NCI-H187 treated with DMSO at 0.1 percent for 48 hours (cell line): ENCODE results near the gene CCP110.
"Not testable (repeated sequence)": the region's sequence is repeated elsewhere in the genome, so short reads cannot be mapped to it uniquely, and the experiment has no call there.

ENCODE experiments used
- DNase-seq: peaks from one replicate; lab custom pipeline; 2025; lab: John Stamatoyannopoulos, UW

CCP110 gene

DNA sequence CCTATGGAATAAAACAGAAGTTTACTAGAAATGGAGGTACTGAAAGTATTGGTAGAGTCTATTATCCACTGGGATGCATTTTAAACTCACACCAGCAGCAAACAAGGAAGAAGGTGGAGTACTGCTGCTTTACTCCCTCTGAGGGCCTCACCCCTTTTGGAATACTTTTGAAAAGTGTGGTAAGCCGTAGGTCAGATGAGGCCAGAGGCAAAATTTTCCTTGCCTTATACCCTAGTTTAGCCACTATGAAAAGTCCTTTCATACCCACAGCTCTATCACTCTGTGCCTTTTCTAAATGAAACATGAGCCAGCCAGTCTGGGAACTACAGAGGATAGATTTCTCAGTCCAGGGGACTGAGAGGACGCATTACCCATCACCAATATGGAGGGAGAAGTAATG is 15.9 kb upstream of the CCP110 start:
- DNase-seq = no peak

GRCh38 chr16:19512297-19512696 is 11.4 kb upstream of the CCP110 start:
- no peak for DNase-seq

GRCh38 chr16:19513377-19514053 is 10.2 kb upstream of the CCP110 start:
- no peak for DNase-seq

DNA sequence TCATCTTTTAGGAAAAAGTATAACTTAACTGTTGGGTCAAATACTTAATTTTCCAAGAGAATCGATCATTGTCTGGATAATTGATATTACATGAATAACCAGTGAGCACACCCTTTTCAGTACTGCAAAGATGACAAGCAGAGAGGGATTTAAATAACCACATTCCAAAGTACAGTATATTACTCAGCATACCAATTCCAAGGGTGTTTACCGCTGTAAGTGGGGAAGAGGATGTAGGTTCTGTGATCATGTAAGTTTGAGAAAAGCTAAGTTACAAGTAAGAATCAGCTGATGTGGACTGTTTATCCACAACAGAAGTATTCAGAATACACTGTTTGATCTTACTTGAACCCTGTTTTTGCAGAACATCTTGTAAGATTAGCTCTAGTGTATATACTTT is 8.0 kb upstream of the CCP110 start:
- DNase-seq = no peak

DNA sequence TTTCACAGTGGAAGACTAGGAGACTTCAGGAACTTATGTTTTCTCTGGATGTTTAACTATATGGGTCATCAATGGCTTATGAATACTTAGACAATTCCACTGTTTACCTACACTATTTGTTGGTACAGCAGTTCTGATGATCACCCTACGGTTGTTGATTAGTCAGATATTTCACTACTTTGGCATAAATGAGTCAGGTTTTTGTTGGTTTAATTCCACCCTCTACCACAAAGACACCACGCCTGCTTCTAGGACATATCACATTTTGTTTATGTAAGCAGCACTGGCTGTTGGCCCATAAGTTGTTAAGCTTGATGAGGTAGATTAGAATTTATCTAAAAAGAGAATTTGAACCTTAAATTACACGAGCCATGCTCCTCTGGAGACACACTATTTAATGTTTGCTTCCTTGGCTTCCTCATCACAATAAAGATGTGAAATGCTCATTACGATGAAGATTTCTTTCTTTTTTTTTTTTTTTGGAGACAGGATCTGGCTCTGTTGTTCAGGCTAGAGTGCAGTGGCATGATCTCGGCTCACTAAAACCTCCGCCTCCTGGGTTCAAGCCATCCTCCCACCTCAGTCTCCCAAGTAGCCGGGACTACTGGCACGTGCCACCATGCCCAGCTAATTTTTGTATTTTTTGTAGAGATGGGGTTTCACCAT is 6.2 kb upstream of the CCP110 start:
- no peak for DNase-seq

GRCh38 chr16:19518388-19518787 is 5.4 kb upstream of the CCP110 start:
- DNase-seq = no peak

GRCh38 chr16:19520861-19521331 is 2.8 kb upstream of the CCP110 start:
- no peak for DNase-seq

GRCh38 chr16:19521471-19522396 is 2.0 kb upstream of the CCP110 start, which contains the start of gene GDE1:
Gene GDE1 (minus strand): TSS chr16:19522098. CDS start chr16:19521964, 134 bp downstream.
- peak; percentile 60 for DNase-seq

GRCh38 chr16:19522397-19522732 is 1.4 kb upstream of the CCP110 start:
- DNase-seq = no peak

DNA sequence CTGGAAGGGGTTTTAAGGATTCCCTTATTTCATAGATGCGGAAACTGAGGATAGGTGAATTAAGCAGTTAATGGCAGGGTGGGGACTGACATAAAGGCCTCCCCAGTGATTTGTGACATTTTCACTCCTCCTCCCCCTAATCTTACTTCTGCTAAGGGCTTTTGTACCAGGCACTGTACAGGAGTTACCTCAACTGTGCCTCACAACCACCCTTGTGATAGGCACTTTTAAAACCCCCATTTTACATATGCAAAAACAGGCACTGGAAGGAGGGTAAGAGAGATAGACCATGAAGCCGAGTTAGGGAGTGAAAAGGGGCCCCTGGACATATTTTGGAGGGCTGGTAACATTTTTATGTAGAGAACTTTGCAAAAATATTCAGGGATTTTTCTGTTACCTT is 982 bp upstream of the CCP110 start:
- no peak for DNase-seq

GRCh38 chr16:19523184-19523558 is 571 bp upstream of the CCP110 start:
- no peak for DNase-seq

DNA sequence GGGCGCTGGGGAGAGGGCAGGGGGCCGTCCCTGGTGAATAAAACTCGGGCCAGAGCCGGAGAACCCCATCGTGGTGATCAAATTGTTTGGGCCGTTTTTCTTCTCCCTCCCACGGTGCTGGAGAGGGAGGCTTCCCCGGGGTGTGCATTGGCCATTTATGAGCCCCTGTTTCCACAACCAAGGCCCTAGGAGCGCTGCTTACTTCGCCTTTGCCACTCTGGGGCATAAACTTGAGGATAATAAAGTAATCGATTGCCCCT is 544 bp downstream of the CCP110 start:
- no peak for DNase-seq

DNA sequence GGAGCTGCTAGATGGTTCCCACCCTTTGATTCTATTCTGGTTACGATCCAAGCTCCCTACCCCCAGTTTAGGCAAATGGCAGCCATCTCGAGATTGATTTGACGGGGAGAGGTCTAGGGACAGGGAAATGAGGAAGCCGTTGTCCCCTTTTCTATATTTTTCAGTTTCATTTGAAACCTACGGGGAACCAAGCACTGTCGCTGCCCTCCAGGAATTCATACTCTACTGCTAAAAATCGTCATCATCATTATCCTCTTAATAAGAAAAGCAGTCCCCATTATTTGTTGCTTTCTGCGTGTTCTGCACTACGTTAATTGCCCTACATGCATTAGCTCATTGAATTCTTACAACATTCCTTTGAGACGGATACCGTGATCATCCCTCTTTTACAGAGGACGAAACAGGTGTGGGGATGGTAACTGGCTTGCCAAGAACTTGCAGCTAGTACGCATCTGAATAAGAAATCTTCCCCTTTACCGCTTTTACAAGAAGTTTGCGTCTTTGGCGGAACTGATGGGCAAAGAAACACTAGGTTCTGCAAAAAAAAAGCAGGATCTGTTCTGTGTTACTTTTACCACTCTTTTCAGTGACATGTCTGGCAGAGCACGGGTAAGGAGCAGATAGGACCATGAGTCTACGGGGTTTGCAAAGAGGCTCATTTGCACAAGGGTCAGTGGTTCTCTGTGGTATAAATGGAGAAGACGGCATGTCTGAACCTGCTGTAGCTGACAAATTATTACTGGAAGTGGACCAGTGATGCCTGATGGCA is 1.1 kb downstream of the CCP110 start:
- no peak for DNase-seq

GRCh38 chr16:19525385-19525723 is 1.6 kb downstream of the CCP110 start:
- no peak for DNase-seq

GRCh38 chr16:19527161-19527560 is 3.4 kb downstream of the CCP110 start:
- DNase-seq = no peak

DNA sequence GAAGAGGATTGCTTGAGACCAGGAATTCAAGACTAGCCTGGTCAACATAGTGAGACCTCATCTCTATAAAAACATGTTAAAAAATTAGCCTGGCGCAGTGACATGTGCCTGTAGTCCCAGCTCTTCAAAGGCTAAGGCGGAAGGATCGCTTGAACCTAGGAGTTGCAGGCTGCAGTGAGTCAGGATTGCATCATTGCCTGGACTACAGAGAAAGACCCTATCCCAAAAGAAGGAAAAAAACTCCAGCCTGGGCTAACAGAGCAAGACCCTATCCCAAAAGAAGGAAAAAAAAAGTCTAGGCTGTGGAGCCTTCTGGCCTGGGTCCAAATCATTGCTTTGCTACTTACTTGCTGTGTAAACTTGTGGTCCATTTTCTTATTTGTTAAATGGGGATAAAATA is 4.9 kb downstream of the CCP110 start:
- no peak for DNase-seq

GRCh38 chr16:19532601-19533000 is 8.9 kb downstream of the CCP110 start:
- no peak for DNase-seq

GRCh38 chr16:19540241-19540970 is 16.7 kb downstream of the CCP110 start:
- DNase-seq = no peak

DNA sequence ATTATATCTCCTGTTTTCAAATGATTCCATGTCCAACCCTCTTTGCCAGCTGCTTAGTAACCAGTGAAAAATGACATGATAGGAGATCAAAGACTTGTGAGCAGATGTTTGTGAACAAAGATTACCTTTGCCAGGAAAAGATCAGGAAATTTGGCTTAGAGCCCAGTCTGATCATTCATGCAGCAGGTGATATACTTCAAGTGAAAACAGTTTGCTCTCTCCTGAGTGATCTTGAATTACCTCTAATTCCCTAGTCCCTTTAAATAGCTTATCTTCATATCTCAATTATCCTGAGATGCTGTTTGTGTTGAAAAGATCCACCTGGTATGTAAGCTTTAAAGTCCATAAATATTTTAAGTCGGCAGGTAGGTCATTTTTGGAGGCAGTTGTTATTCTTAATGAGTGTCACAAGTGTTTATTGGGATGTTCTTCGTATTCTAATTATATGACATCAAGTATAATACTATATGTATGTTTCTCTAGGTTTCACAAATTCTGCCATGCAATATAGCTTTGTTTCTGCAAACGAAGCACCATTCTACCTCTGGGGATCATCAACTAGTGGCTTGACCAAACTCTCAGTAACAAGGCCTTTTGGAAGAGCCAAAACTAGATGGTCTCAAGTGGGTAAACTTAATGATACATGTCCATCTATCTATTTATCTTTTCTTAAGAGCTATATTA is 18.5 kb downstream of the CCP110 start:
- DNase-seq = peak; percentile 40

DNA sequence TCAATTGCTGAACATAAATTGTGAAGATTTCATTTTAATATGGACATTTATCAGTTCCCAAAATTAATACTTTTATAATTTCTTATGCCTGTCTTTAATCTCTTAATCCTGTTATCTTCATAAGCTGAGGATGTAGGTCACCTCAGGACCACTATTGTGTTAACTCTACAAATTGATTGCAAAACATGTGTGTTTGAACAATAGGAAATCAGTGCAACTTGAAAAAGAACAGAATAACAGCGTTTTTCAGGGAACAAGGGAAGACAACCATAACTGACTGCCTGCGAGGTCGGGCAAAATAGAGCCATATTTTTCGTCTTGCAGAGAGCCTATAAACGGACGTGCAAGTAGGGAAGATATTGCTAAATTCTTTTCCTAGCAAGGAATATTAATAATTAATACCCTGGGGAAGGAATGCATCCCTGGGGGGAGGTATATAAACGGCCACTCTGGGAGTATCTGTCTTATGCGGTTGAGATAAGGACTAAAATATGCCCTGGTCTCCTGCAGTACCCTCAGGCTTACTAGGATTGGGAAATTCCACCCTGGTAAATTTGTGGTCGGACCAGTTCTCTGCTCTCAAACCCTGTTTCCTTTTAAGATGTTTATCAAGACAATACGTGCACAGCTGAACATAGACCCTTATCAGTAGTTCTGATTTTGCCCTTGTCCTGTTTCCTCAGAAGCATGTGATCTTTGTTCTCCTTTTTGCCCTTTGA is 19.7 kb downstream of the CCP110 start:
- not testable (repeated sequence) for DNase-seq
